DMS53 treated with DMSO at 0.1 percent for 48 hours (cell line): ENCODE measurements around the gene CLPTM1L.
"Not testable (repeated sequence)": the region's sequence is repeated elsewhere in the genome, so short reads cannot be mapped to it uniquely, and the experiment has no call there.

Source experiments
- DNase-seq: peaks from one replicate; lab custom pipeline; 2025; ENCODE audit not compliant: unreplicated experiment; lab: John Stamatoyannopoulos, UW

The CLPTM1L gene

GRCh38 chr5:1278656-1279442 is 66.0 kb downstream of the CLPTM1L start:
- DNase-seq = no peak

- DNase-seq = no peak
Measured at GRCh38 chr5:1278216-1278615, 66.7 kb downstream of the CLPTM1L start.

GRCh38 chr5:1277781-1278180 is 67.1 kb downstream of the CLPTM1L start:
- DNase-seq = no peak

- DNase-seq = no peak
Measured at GRCh38 chr5:1277331-1277730, 67.6 kb downstream of the CLPTM1L start.

GRCh38 chr5:1276930-1277329 is 68.0 kb downstream of the CLPTM1L start:
- no peak for DNase-seq

GRCh38 chr5:1275397-1276391 is 69.2 kb downstream of the CLPTM1L start:
- DNase-seq = not testable (repeated sequence)

- DNase-seq = no peak
Measured at GRCh38 chr5:1274471-1274870, 70.4 kb downstream of the CLPTM1L start.

GRCh38 chr5:1273745-1274144 is 71.2 kb downstream of the CLPTM1L start:
- no peak for DNase-seq

GRCh38 chr5:1272201-1272600 is 72.7 kb downstream of the CLPTM1L start:
- no peak for DNase-seq

GRCh38 chr5:1270933-1271914 is 73.7 kb downstream of the CLPTM1L start:
- no peak for DNase-seq

- no peak for DNase-seq
Measured at GRCh38 chr5:1270426-1270825, 74.5 kb downstream of the CLPTM1L start.

- no peak for DNase-seq
Measured at GRCh38 chr5:1268666-1269065, 76.2 kb downstream of the CLPTM1L start.

GRCh38 chr5:1268056-1268455 is 76.8 kb downstream of the CLPTM1L start:
- no peak for DNase-seq
